GM18520 (cell line): ENCODE results near the gene TAMM41.
"Not testable (repeated sequence)": the region's sequence is repeated elsewhere in the genome, so short reads cannot be mapped to it uniquely, and the experiment has no call there.

Source experiments
- ATAC-seq: cut with Tn5 transposase; IDR thresholded peaks from one replicate; pipeline ENCODE4 v1.9.1; 2021; ENCODE audit not compliant: unreplicated experiment

The TAMM41 gene

GRCh38 chr3:11770477-11771391 lies 76.0 kb downstream of the TAMM41 start:
- peak; percentile 98 for ATAC-seq

- no peak for ATAC-seq
These were observed 76.8 kb downstream of the TAMM41 start for GRCh38 chr3:11769704-11770476.

- ATAC-seq, result no peak
These were observed 78.1 kb downstream of the TAMM41 start for GRCh38 chr3:11768604-11769003.

GRCh38 chr3:11764931-11765363 lies 81.7 kb downstream of the TAMM41 start:
- ATAC-seq, result no peak

- no peak for ATAC-seq
These were observed 86.7 kb downstream of the TAMM41 start for GRCh38 chr3:11759996-11760395.

GRCh38 chr3:11757929-11758328 lies 88.8 kb downstream of the TAMM41 start:
- no peak for ATAC-seq

- no peak for ATAC-seq
These were observed 89.2 kb downstream of the TAMM41 start for GRCh38 chr3:11757441-11757875.

GRCh38 chr3:11755276-11755675 lies 91.4 kb downstream of the TAMM41 start:
- no peak for ATAC-seq

GRCh38 chr3:11752254-11752653 lies 94.4 kb downstream of the TAMM41 start:
- not testable (repeated sequence) for ATAC-seq

- not testable (repeated sequence) for ATAC-seq
These were observed 98.4 kb downstream of the TAMM41 start for GRCh38 chr3:11748306-11748705.
